IPS-18a (cell line): ENCODE data around the gene RYR3.

Experiments
- H3K27ac ChIP-seq: one replicate; pipeline ENCODE4 v1.5.1; 2013; ENCODE audit warnings: low read length
- H3K27me3 ChIP-seq: one replicate; pipeline ENCODE4 v1.6.1; 2013; ENCODE audit warnings: mild to moderate bottlenecking, low read length; ENCODE audit not compliant: control insufficient read depth, insufficient read depth
- H3K36me3 ChIP-seq: one replicate; pipeline ENCODE4 v1.6.1; 2013; ENCODE audit warnings: low read depth, low read length; ENCODE audit not compliant: control insufficient read depth
- H3K4me1 ChIP-seq: one replicate; pipeline ENCODE4 v1.6.1; 2013; ENCODE audit warnings: low read depth, low read length; ENCODE audit not compliant: control insufficient read depth
- H3K4me3 ChIP-seq: one replicate; pipeline ENCODE4 v1.5.1; 2013; ENCODE audit warnings: low read length
- H3K9ac ChIP-seq: one replicate; pipeline ENCODE4 v1.6.1; 2013; ENCODE audit warnings: mild to moderate bottlenecking, low read length, moderate library complexity
- H3K9me3 ChIP-seq: one replicate; pipeline ENCODE4 v1.6.1; 2013; ENCODE audit warnings: low read depth, low read length; ENCODE audit not compliant: control insufficient read depth

The RYR3 gene

GRCh38 chr15:33324609-33325008 lies 13.8 kb downstream of the RYR3 start:
- no peak overlapping the region for H3K27ac ChIP-seq
- H3K9me3 ChIP-seq = no peaks in the 10 kb centered on the region
- H3K4me3 ChIP-seq = no peak overlapping the region
- no peak overlapping the region for H3K9ac ChIP-seq
- no peaks in the 10 kb centered on the region for H3K27me3 ChIP-seq
- H3K36me3 ChIP-seq = no peaks in the 10 kb centered on the region
- H3K4me1 ChIP-seq = no peaks in the 10 kb centered on the region

GRCh38 chr15:33326908-33327307 lies 16.1 kb downstream of the RYR3 start:
- Histone ChIP-seq H3K9me3 (no peaks in the 10 kb centered on the region), H3K4me1 (no peaks in the 10 kb centered on the region), H3K36me3 (no peaks in the 10 kb centered on the region), H3K9ac (no peak overlapping the region), H3K27ac (no peak overlapping the region), H3K27me3 (no peaks in the 10 kb centered on the region), H3K4me3 (no peak overlapping the region)

GRCh38 chr15:33328106-33328505 lies 17.3 kb downstream of the RYR3 start:
- no peak overlapping the region for H3K4me3 ChIP-seq
- H3K4me1 ChIP-seq = no peaks in the 10 kb centered on the region
- H3K27ac ChIP-seq = no peak overlapping the region
- no peaks in the 10 kb centered on the region for H3K9me3 ChIP-seq
- H3K36me3 ChIP-seq = no peaks in the 10 kb centered on the region
- no peak overlapping the region for H3K9ac ChIP-seq
- no peaks in the 10 kb centered on the region for H3K27me3 ChIP-seq

- H3K36me3 ChIP-seq = no peaks in the 10 kb centered on the region
- no peak overlapping the region for H3K9ac ChIP-seq
- H3K4me3 ChIP-seq = no peak overlapping the region
- no peaks in the 10 kb centered on the region for H3K9me3 ChIP-seq
- H3K4me1 ChIP-seq = no peaks in the 10 kb centered on the region
- H3K27me3 ChIP-seq = no peaks in the 10 kb centered on the region
- no peak overlapping the region for H3K27ac ChIP-seq
These were observed 18.7 kb downstream of the RYR3 start for GRCh38 chr15:33329457-33329856.

GRCh38 chr15:33330931-33331330 lies 20.2 kb downstream of the RYR3 start:
- no peaks in the 10 kb centered on the region for H3K4me1 ChIP-seq
- H3K9me3 ChIP-seq = no peaks in the 10 kb centered on the region
- no peak overlapping the region for H3K27ac ChIP-seq
- no peak overlapping the region for H3K9ac ChIP-seq
- H3K4me3 ChIP-seq = no peak overlapping the region
- no peaks in the 10 kb centered on the region for H3K27me3 ChIP-seq
- H3K36me3 ChIP-seq = no peaks in the 10 kb centered on the region

- Histone ChIP-seq H3K9me3 (no peaks in the 10 kb centered on the region), H3K9ac (no peak overlapping the region), H3K27ac (no peak overlapping the region), H3K27me3 (no peaks in the 10 kb centered on the region), H3K36me3 (no peaks in the 10 kb centered on the region), H3K4me3 (no peak overlapping the region), H3K4me1 (peaks cover 4% of the 10 kb centered on the region)
These were observed 31.2 kb downstream of the RYR3 start for GRCh38 chr15:33341953-33342352.

GRCh38 chr15:33343275-33343674 lies 32.5 kb downstream of the RYR3 start:
- Histone ChIP-seq H3K4me3 (no peak overlapping the region), H3K9ac (no peak overlapping the region), H3K36me3 (no peaks in the 10 kb centered on the region), H3K27me3 (no peaks in the 10 kb centered on the region), H3K4me1 (peaks cover 4% of the 10 kb centered on the region), H3K9me3 (no peaks in the 10 kb centered on the region), H3K27ac (no peak overlapping the region)

GRCh38 chr15:33344111-33344510 lies 33.3 kb downstream of the RYR3 start:
- H3K27ac ChIP-seq = no peak overlapping the region
- no peaks in the 10 kb centered on the region for H3K9me3 ChIP-seq
- peaks cover 4% of the 10 kb centered on the region for H3K4me1 ChIP-seq
- no peak overlapping the region for H3K4me3 ChIP-seq
- H3K36me3 ChIP-seq = no peaks in the 10 kb centered on the region
- H3K27me3 ChIP-seq = no peaks in the 10 kb centered on the region
- no peak overlapping the region for H3K9ac ChIP-seq

- no peaks in the 10 kb centered on the region for H3K9me3 ChIP-seq
- no peak overlapping the region for H3K27ac ChIP-seq
- no peaks in the 10 kb centered on the region for H3K27me3 ChIP-seq
- H3K9ac ChIP-seq = no peak overlapping the region
- H3K36me3 ChIP-seq = no peaks in the 10 kb centered on the region
- peaks cover 4% of the 10 kb centered on the region for H3K4me1 ChIP-seq
- no peak overlapping the region for H3K4me3 ChIP-seq
These were observed 33.8 kb downstream of the RYR3 start for GRCh38 chr15:33344530-33344929.

- no peaks in the 10 kb centered on the region for H3K9me3 ChIP-seq
These were observed 43.6 kb downstream of the RYR3 start for GRCh38 chr15:33354411-33354810.

GRCh38 chr15:33357845-33358244 lies 47.1 kb downstream of the RYR3 start:
- Histone ChIP-seq H3K36me3 (no peaks in the 10 kb centered on the region), H3K27me3 (no peaks in the 10 kb centered on the region), H3K27ac (no peak overlapping the region), H3K9me3 (no peaks in the 10 kb centered on the region), H3K4me3 (no peak overlapping the region), H3K9ac (no peak overlapping the region), H3K4me1 (no peaks in the 10 kb centered on the region)

More at GRCh38 chr15:33354411-33354810, 43.6 kb downstream of the RYR3 start:
- Histone ChIP-seq H3K4me1 (no peaks in the 10 kb centered on the region), H3K27ac (no peak overlapping the region), H3K9ac (no peak overlapping the region), H3K4me3 (no peak overlapping the region), H3K36me3 (no peaks in the 10 kb centered on the region), H3K27me3 (no peaks in the 10 kb centered on the region)

- no peaks in the 10 kb centered on the region for H3K4me1 ChIP-seq
- no peaks in the 10 kb centered on the region for H3K9me3 ChIP-seq
- H3K9ac ChIP-seq = no peak overlapping the region
- no peaks in the 10 kb centered on the region for H3K27me3 ChIP-seq
- no peak overlapping the region for H3K4me3 ChIP-seq
- no peaks in the 10 kb centered on the region for H3K36me3 ChIP-seq
- no peak overlapping the region for H3K27ac ChIP-seq
These were observed 47.5 kb downstream of the RYR3 start for GRCh38 chr15:33358306-33358705.
